Measurements from ENCODE around the gene TMEM158.
A peak's percentile ranks its signal among the peaks of the same experiment; 100 is the strongest.

Gene TMEM158

GRCh38 chr3:45226206-45226915 lies at the start of gene TMEM158:
Gene TMEM158 (minus strand): TSS chr3:45226287. CDS start chr3:45226027, 260 bp downstream.
- peak; percentile 40 to 72 (median 54) for DNase-seq (ENCODE audit: low read depth in 2 of 3, low spot score in 1 of 3)

DNA sequence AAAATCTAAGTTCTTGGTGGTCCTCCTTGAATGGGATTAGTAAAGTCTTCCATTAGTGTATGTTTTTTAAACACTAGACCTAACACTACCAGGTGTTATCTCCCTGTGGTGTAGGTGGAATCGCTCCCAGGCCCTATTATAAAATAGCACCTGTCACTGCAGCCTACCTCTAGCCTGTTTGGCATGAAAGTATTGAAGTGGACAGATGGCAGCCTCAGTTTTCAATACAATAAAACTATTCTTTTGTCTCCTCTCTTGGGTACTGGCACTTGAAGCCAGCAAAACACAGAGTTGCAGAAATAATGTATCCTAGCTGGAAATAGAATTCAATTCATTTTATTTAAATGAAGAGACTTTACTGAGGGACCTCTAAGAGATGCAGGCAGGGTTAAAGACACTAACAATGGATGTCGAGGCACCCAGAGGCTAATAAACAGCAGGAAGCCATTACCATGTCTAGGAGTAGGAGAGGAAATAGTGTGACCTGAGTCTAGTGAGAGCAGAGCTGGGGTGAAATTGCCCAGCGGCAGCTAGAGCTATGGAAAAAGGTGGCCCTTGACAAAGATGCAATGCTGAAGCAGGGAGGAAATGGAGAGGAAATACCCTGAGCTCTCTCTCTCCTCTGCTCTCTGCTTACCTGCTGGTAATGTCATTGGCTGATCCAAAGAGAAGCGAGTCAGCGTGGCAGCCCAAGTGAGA lies 49.1 kb upstream of the TMEM158 start:
- no peak for DNase-seq (ENCODE audit: low read depth in 2 of 3, low spot score in 1 of 3)

DNA sequence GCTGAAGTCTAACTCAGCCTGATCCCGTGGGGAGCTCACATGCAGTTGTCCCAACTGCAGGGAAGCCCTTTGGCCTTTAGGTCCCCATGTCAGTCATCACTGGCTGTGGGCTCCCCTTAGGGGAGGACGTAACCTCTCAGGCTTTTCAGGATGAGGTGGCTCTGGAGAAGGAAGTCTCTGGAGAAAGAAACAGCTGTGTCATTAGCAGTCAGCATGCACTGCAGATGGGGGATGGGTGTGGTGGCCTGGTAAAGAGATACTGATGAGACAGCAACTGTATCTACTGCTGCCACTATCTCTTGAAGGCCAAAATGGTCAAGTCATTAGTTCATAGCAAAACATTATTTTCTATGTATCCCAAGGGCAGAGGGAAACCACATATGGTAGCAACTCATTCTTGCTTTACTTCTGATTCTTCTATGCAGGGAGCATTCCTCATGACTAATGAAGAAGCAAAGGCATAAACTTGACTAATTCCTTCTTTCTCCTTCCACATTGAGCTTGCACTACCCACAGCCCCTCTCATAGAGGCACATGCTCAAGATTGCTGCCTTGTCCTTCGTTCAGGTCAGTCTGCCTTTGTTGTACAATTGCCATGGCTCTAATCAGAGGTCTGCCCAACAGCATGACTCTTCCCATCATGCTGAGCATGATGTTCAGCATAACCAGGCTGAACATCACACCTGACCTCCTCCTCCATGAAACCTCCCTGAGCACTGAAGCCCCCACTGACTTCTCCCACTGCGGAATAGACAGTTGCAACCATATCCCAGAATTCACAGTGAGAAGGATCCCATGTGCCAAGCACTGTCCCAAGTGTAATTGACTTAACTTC lies 47.8 kb upstream of the TMEM158 start:
- no peak for DNase-seq (ENCODE audit: low read depth in 2 of 3, low spot score in 1 of 3)

DNA sequence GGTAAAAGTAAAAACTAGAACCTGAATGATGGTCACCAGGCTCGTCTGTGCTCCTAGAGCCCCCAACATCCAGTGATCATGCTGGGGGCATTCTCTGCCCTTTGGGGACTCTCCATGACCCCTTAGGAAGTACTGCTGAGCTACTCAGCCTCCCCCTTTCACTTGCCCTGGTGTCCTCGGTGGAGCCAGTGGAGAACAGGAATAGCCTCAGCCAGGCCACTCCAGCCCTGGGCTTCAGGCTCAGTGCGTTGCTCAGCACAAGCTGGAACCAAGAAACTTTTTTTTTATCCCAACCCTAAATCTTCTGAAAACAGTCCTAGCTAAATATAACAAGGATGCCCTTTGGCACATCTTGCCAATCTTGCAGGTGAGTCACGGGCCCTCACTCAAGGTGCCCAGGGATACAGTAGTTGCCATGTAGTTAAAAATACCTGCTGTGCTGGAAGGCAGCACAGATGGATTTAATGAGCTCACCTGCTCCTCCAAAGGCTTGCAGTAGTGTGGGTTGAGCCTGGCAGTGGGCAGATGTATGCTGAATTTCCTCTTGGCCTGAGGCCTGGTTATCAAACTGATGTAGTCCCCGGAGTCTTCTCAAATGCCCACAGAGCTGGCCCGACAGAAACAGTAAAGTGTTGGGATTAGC lies 46.9 kb upstream of the TMEM158 start:
- no peak for DNase-seq (ENCODE audit: low read depth in 2 of 3, low spot score in 1 of 3)

DNA sequence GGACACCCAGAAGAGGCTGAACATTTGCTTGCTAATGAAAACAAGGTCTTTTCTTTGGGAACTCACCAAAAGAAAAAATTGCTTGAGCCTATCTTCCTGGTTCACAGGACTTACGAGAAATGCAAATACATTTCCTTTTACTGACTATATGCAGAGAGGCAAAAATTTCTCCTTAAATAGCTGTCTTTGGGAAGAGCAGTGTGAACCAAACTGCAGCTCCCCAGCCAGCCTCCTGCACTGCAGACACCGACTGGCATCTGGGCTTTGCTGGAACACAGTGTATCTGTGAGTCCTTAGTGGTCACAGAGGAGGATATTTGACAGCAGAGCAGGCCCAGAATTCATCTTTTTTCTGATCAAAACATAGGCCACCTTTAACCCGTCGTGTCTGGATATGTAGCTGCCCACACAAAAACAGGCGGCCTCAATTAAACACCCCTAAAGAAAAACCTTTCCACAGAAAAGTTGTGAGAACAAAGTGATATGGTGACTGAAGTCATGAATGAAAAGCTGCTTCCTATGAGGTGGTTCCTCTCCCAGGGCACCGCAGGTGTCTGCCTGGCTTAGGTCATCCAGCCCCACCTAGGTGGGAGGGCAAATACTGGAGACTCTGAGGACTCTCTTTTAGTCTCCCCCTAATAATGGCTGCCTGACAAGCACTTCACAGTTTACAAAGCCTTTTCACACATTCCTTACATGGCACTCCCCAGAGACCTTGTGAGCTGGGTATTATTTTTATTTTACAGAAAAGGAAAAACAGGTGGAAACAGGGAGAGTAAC lies 46.1 kb upstream of the TMEM158 start:
- no peak for DNase-seq (ENCODE audit: low read depth in 2 of 3, low spot score in 1 of 3)

DNA sequence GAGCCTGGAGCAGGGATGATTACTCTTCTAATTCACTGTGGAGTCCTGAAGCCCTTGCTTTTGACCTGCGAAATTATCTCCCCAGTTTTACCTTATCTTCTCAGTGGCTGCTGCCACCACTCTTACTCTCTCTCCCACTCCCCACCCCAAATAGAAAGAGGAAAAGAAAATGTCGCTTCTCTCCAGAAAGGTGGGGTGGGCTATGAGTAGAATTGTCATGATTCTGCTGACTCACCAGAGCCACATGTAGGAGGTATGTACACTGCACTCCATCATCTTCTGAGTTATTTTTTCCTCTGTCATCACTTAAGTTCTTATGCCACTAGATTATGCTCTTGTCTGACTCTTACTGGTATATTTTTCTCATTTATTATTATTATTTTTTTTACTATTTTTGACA lies 43.9 kb upstream of the TMEM158 start:
- DNase-seq (ENCODE audit: low read depth in 2 of 3, low spot score in 1 of 3): no peak

- DNase-seq (ENCODE audit: low read depth in 2 of 3, low spot score in 1 of 3): no peak
Measured at GRCh38 chr3:45267097-45267496, 41.0 kb upstream of the TMEM158 start.

DNA sequence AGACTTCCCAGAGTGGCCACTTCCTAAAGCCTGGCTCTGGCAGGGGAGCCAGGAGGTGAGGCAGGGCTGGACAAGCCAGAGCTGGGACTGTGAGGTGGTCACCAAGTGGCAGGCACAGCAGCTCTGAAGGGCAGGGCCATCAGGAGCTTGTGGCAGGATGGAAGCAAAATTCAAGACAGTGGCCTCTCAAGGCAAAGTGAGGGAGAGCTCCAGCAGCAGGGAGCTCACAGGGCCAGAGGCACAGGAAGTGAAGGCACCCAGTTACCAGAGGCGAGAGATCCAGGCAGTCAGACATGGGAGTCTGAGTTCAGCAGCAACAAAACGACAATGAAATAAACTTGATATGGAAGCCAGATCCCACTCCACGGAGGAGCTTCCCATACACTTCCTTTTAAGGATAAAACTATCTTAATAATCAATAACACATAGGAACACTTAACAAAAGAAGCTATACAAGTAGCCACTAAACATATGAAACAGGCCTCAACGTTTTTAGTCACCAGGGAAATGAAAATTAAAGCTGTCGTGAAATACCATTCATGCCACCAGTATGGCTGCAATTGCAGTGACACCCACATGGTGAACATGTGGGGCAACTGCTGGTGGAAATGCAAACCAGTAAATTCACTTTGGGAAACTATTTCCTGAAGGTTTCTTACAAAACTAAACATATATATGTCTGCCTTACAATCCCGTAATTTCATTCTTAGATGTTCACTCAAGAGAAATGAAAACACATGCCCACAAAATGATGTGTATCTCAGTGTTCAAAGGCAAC lies 35.4 kb upstream of the TMEM158 start:
- DNase-seq (ENCODE audit: low read depth in 2 of 3, low spot score in 1 of 3): no peak

- no peak for DNase-seq (ENCODE audit: low read depth in 2 of 3, low spot score in 1 of 3)
Measured at GRCh38 chr3:45259133-45259532, 33.0 kb upstream of the TMEM158 start.

DNA sequence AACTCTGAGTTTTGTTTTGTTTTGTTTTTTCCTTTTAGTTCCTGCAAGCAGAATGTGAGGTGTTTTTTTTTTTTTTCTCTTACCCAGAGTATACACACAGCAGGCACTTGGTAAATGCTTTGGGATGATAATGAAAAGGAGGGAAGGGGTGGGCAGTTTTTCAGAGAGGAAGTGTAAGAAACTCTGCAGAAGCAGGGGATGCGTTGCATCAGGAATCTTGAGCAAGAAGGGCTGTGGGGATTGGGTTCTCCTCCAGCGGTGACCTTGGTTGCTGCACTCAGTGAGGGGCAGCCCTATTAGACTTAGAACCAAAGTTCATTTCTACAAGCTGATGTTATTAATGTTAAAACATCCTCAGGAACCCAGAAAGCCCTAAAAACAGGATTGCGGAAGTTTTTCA lies 32.2 kb upstream of the TMEM158 start:
- DNase-seq (ENCODE audit: low read depth in 2 of 3, low spot score in 1 of 3): no peak

GRCh38 chr3:45253316-45253715 lies 27.2 kb upstream of the TMEM158 start:
- no peak for DNase-seq (ENCODE audit: low read depth in 2 of 3, low spot score in 1 of 3)

DNA sequence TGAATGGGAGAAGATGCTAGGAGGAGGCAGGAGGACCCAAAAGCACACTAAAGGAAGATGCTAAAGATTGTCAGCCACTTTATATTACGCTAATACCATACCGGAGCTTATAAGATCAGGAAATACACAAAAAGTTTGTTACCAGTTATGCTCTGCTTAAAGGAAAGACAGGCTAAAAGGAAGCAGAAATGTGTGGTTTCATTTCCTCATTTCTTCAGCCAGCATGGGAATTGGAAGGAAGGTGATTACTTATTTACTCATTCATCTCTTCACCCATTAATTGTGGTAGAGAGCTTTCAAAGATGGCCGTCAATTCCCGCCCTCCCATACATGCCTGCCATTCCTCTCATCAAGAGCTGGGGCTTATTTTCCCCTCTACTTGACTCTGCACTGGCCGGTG lies 26.7 kb upstream of the TMEM158 start:
- no peak for DNase-seq (ENCODE audit: low read depth in 2 of 3, low spot score in 1 of 3)

- no peak for DNase-seq (ENCODE audit: low read depth in 2 of 3, low spot score in 1 of 3)
Measured at GRCh38 chr3:45249391-45249790, 23.3 kb upstream of the TMEM158 start.

- no peak for DNase-seq (ENCODE audit: low read depth in 2 of 3, low spot score in 1 of 3)
Measured at GRCh38 chr3:45246241-45246640, 20.2 kb upstream of the TMEM158 start.

- no peak for DNase-seq (ENCODE audit: low read depth in 2 of 3, low spot score in 1 of 3)
Measured at GRCh38 chr3:45244356-45244755, 18.3 kb upstream of the TMEM158 start.

GRCh38 chr3:45241206-45241605 lies 15.1 kb upstream of the TMEM158 start:
- no peak for DNase-seq (ENCODE audit: low read depth in 2 of 3, low spot score in 1 of 3)

GRCh38 chr3:45240292-45240691 lies 14.2 kb upstream of the TMEM158 start:
- no peak for DNase-seq (ENCODE audit: low read depth in 2 of 3, low spot score in 1 of 3)

GRCh38 chr3:45239254-45239653 lies 13.2 kb upstream of the TMEM158 start:
- no peak for DNase-seq (ENCODE audit: low read depth in 2 of 3, low spot score in 1 of 3)

DNA sequence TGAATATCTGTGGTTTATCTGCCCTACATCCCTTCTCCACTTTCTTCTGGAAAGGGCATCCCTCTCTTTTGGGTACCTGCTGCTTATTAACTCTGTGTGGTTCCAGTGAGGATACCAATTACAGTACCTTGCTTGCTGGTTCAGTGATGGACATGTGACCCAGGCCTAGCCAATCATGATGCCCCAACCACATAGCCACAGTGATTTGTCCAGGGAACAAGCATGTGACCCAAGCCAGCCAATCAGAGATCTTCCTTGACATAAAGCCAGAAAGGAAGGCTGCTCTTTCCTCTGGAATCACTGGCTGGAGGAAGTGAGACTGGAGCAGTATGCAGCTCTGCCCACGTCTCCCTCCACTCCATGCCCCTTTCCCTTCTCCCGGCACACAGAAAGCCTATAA lies 10.9 kb upstream of the TMEM158 start:
- DNase-seq (ENCODE audit: low read depth in 2 of 3, low spot score in 1 of 3): no peak

DNA sequence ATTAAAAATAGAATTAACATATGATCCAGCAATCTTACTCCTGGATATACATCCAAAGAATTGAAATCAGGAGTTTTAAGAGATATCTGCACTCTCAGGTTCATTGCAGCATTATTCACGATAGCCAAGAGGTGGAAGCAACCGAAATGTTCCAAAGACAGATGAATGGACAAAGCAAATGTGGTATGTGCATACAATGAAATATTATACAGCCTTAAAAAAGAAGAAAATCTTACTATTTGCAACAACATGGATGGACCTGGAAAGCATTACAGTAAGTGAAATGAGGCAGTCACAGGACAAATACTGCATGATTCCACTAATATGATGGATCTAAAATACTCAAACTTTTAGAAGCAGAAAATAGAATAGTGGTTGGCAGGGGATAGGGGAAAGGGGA lies 9.3 kb upstream of the TMEM158 start:
- DNase-seq (ENCODE audit: low read depth in 2 of 3, low spot score in 1 of 3): no peak

Data from stimulated activated CD4-positive, alpha-beta T cell treated with anti-CD3 and anti-CD28 coated beads, Interleukin-12 subunit alpha, Interleukin-12 subunit beta, amount 100 ng/mL, for 48 hours (primary cell).